ENCODE data around the gene RERE.

Gene RERE

GRCh38 chr1:8477166-8477982 is 340.1 kb downstream of the RERE start:
- DNase-seq: no peak
- intact Hi-C loops (cut with DNase I): no loop called here

GRCh38 chr1:8476006-8476405 is 341.4 kb downstream of the RERE start:
- intact Hi-C loops (cut with DNase I): no loop called here
- DNase-seq: no peak

- DNase-seq: no peak
These were observed 343.1 kb downstream of the RERE start for GRCh38 chr1:8474369-8474768.

GRCh38 chr1:8473891-8474300 is 343.5 kb downstream of the RERE start:
- no peak for DNase-seq
- intact Hi-C loops (cut with DNase I): no loop called here

More at GRCh38 chr1:8474369-8474768, 343.1 kb downstream of the RERE start:
- intact Hi-C loops (cut with DNase I): no loop called here

- intact Hi-C loops (cut with DNase I): no loop called here
- no peak for DNase-seq
These were observed 344.1 kb downstream of the RERE start for GRCh38 chr1:8473121-8473875.

- no peak for DNase-seq
- intact Hi-C loops (cut with DNase I): no loop called here
These were observed 344.8 kb downstream of the RERE start for GRCh38 chr1:8472668-8473067.

GRCh38 chr1:8471451-8471850 is 346.0 kb downstream of the RERE start:
- no peak for DNase-seq
- intact Hi-C loops (cut with DNase I): no loop called here

- intact Hi-C loops (cut with DNase I): loop anchor here (10.0 kb wide), 3 partner anchors 56 to 236 kb away; no protein-coding TSS in a partner anchor
These were observed 348.7 kb downstream of the RERE start for GRCh38 chr1:8468751-8469150.

GRCh38 chr1:8467308-8467707 is 350.1 kb downstream of the RERE start:
- no peak for DNase-seq
- intact Hi-C loops (cut with DNase I): loop anchor here (10.0 kb wide), 3 partner anchors 57 to 237 kb away; no protein-coding TSS in a partner anchor

More at GRCh38 chr1:8468751-8469150, 348.7 kb downstream of the RERE start:
- no peak for DNase-seq

- intact Hi-C loops (cut with DNase I): loop anchor here (10.0 kb wide), 3 partner anchors 59 to 239 kb away; no protein-coding TSS in a partner anchor
- DNase-seq: peak in 3 of 10 donors; percentile 17 to 50 (median 31)
These were observed 351.7 kb downstream of the RERE start for GRCh38 chr1:8465692-8466091.

GRCh38 chr1:8465013-8465412 is 352.4 kb downstream of the RERE start:
- DNase-seq: no peak
- intact Hi-C loops (cut with DNase I): loop anchor here (10.0 kb wide), 3 partner anchors 60 to 240 kb away; no protein-coding TSS in a partner anchor

GRCh38 chr1:8464377-8464776 is 353.1 kb downstream of the RERE start:
- intact Hi-C loops (cut with DNase I): loop anchor here (10.0 kb wide), 3 partner anchors 60 to 240 kb away; no protein-coding TSS in a partner anchor
- DNase-seq: no peak

GRCh38 chr1:8463144-8463927 is 354.1 kb downstream of the RERE start:
- DNase-seq: no peak
- intact Hi-C loops (cut with DNase I): loop anchor here (10.0 kb wide), 3 partner anchors 61 to 241 kb away; no protein-coding TSS in a partner anchor

GRCh38 chr1:8462371-8462892 is 355.0 kb downstream of the RERE start:
- intact Hi-C loops (cut with DNase I): loop anchor here (10.0 kb wide), 3 partner anchors 62 to 242 kb away; no protein-coding TSS in a partner anchor
- no peak for DNase-seq

GRCh38 chr1:8461351-8462110 is 355.9 kb downstream of the RERE start:
- intact Hi-C loops (cut with DNase I): loop anchor here (10.0 kb wide), 3 partner anchors 63 to 243 kb away; no protein-coding TSS in a partner anchor
- DNase-seq: no peak

- intact Hi-C loops (cut with DNase I): loop anchor here (10.0 kb wide), 3 partner anchors 64 to 244 kb away; no protein-coding TSS in a partner anchor
- DNase-seq: no peak
These were observed 356.7 kb downstream of the RERE start for GRCh38 chr1:8460784-8461183.

- intact Hi-C loops (cut with DNase I): loop anchor here (10.0 kb wide), 3 partner anchors 65 to 245 kb away; no protein-coding TSS in a partner anchor
- peak in 1 of 10 donors; percentile 21 for DNase-seq
These were observed 357.3 kb downstream of the RERE start for GRCh38 chr1:8460132-8460544.

- no peak for DNase-seq
These were observed 358.8 kb downstream of the RERE start for GRCh38 chr1:8458607-8459006.

GRCh38 chr1:8457760-8458381 is 359.6 kb downstream of the RERE start:
- DNase-seq: no peak
- intact Hi-C loops (cut with DNase I): no loop called here

More at GRCh38 chr1:8458607-8459006, 358.8 kb downstream of the RERE start:
- intact Hi-C loops (cut with DNase I): no loop called here

Measured in posterior cingulate gyrus (tissue), 11 donors.